A549 (cell line): ENCODE results near the gene GDI2. TPM values are rescaled to one million over a fixed set of nuclear protein-coding genes. Genes with fewer than 3 reads are reported as not detected.
A peak's percentile ranks its signal among the peaks of the same experiment; 100 is the strongest.
"Not testable (repeated sequence)": the region's sequence is repeated elsewhere in the genome, so short reads cannot be mapped to it uniquely, and the experiment has no call there.

Source experiments
- ATAC-seq, 2 experiments: fragments of 200-7000 bp in 1 of 2; fragments of >200 bp in 1 of 2; cut with Nextera tagmentation in 1 of 2; cut with Tn5 transposase in 1 of 2; 3 replicates each; pipeline versions ENCODE4 v1.8.0 to v1.9.1; 2018 to 2020; ENCODE audit warnings: mild to moderate bottlenecking in 1 of 2, moderate library complexity in 1 of 2
- CTCF ChIA-PET: fragments of 300-600 bp; sonication (Branson Sonifier 250); formaldehyde crosslinking; extraction: SDS; loops from one replicate; lab custom pipeline; 2021; ENCODE audit warnings: antibody characterized with exemption, inconsistent platforms; lab: Yijun Ruan, JAX
- POLR2A ChIA-PET: fragments of 350-600 bp; formaldehyde crosslinking; extraction: SDS; loops from one replicate; lab custom pipeline; 2021; ENCODE audit warnings: antibody characterized with exemption, inconsistent platforms; lab: Yijun Ruan, JAX
- DNase-seq, 2 experiments: peaks; one replicate each; pipeline versions ENCODE4 v3.0.0 to v3.0.0-alpha.2; 2011 to 2016; ENCODE audit warnings: low read depth in 1 of 2, low spot score in 1 of 2
- FAIRE-seq: peaks from 2 replicates; lab custom pipeline; 2011; peaks lifted over from hg19 to GRCh38; lab: Jason Lieb, UNC
- H3K27ac ChIP-seq, 2 experiments: fragments of >200 bp; sonication (Bioruptor Twin); formaldehyde crosslinking; 3 replicates each; pipeline ENCODE4 v1.5.1; 2016 to 2017
- H3K4me1 ChIP-seq: fragments of >200 bp; sonication (Bioruptor Twin); formaldehyde crosslinking; 3 replicates; pipeline ENCODE4 v1.6.1; 2016
- H3K4me2 ChIP-seq: fragments of >200 bp; sonication (Bioruptor Twin); formaldehyde crosslinking; 3 replicates; pipeline ENCODE4 v1.6.1; 2016
- H3K4me3 ChIP-seq: fragments of >200 bp; sonication (Bioruptor Twin); formaldehyde crosslinking; 3 replicates; pipeline ENCODE4 v1.5.1; 2016
- H3K9me3 ChIP-seq: fragments of >200 bp; sonication (Bioruptor Twin); formaldehyde crosslinking; 3 replicates; pipeline ENCODE4 v1.6.1; 2016
- BHLHE40 ChIP-seq: IDR thresholded peaks from 2 replicates; pipeline ENCODE4 v1.6.1; 2012; ENCODE audit warnings: low read depth, low read length, inconsistent platforms
- CBX2 ChIP-seq: fragments of 200-600 bp; sonication (generic); IDR thresholded peaks from 2 replicates; pipeline ENCODE4 v1.6.1; 2016; ENCODE audit warnings: low read depth, mild to moderate bottlenecking, borderline replicate concordance
- CEBPB ChIP-seq, 2 experiments: fragments of >200 bp in 1 of 2; sonication (Bioruptor Twin) in 1 of 2; formaldehyde crosslinking in 1 of 2; IDR thresholded peaks; 2 replicates each; pipeline ENCODE4 v1.6.1; 2012 to 2016
- CHD2 ChIP-seq: fragments of 150-350 bp; IDR thresholded peaks from 2 replicates; pipeline ENCODE4 v1.6.1; 2014; ENCODE audit warnings: low read length; ENCODE audit not compliant: partially characterized antibody
- CHD4 ChIP-seq: fragments of 200-600 bp; sonication (generic); IDR thresholded peaks from 2 replicates; pipeline ENCODE4 v1.6.1; 2016; ENCODE audit warnings: antibody characterized with exemption, mild to moderate bottlenecking, borderline replicate concordance
- EHF ChIP-seq: fragments of 250-450 bp; sonication (Bioruptor Pico); IDR thresholded peaks from 2 replicates; pipeline ENCODE4 v1.5.0; 2020; ENCODE audit warnings: mild to moderate bottlenecking
- EHMT2 ChIP-seq: fragments of 200-600 bp; sonication (generic); IDR thresholded peaks from 2 replicates; pipeline ENCODE4 v1.6.1; 2016; ENCODE audit warnings: antibody characterized with exemption, low read depth, mild to moderate bottlenecking, moderate library complexity
- EP300 ChIP-seq, 2 experiments: fragments of >200 bp; sonication (Bioruptor Twin); formaldehyde crosslinking; IDR thresholded peaks; 2 replicates in 1 of 2; 3 replicates in 1 of 2; pipeline ENCODE4 v1.6.1; 2016 to 2017
- GATA3 ChIP-seq: IDR thresholded peaks from 2 replicates; pipeline ENCODE4 v1.6.1; 2012; ENCODE audit warnings: borderline replicate concordance
- HDAC2 ChIP-seq: fragments of 200-600 bp; sonication (generic); IDR thresholded peaks from 2 replicates; pipeline ENCODE4 v1.6.1; 2016
- HOXA7 ChIP-seq: fragments of 250-450 bp; sonication (Bioruptor Pico); IDR thresholded peaks from 2 replicates; pipeline ENCODE4 v1.5.0; 2020; ENCODE audit warnings: mild to moderate bottlenecking, moderate library complexity
- JUNB ChIP-seq: fragments of >200 bp; sonication (Bioruptor Twin); formaldehyde crosslinking; IDR thresholded peaks from 2 replicates; pipeline ENCODE4 v1.6.1; 2016
- KDM1A ChIP-seq: fragments of 200-600 bp; sonication (generic); IDR thresholded peaks from 2 replicates; pipeline ENCODE4 v1.6.1; 2016; ENCODE audit warnings: low read depth, mild to moderate bottlenecking
- KDM5A ChIP-seq: fragments of 200-600 bp; sonication (generic); IDR thresholded peaks from 2 replicates; pipeline ENCODE4 v1.6.1; 2016; ENCODE audit warnings: antibody characterized with exemption, mild to moderate bottlenecking
- MAFK ChIP-seq: fragments of 450-650 bp; IDR thresholded peaks from 2 replicates; pipeline ENCODE4 v1.6.1; 2014; ENCODE audit not compliant: partially characterized antibody
- NPAS2 ChIP-seq: fragments of 250-450 bp; sonication (Bioruptor Pico); IDR thresholded peaks from 2 replicates; pipeline ENCODE4 v1.8.0; 2022; ENCODE audit warnings: mild to moderate bottlenecking, moderate library complexity, borderline replicate concordance
- SREBF2 ChIP-seq: fragments of 450-650 bp; IDR thresholded peaks from 2 replicates; pipeline ENCODE4 v1.6.1; 2014; ENCODE audit warnings: mild to moderate bottlenecking, moderate library complexity
- ZC3H11A ChIP-seq: fragments of 450-650 bp; IDR thresholded peaks from 2 replicates; pipeline ENCODE4 v1.6.1; 2014; ENCODE audit warnings: antibody characterized with exemption, mild to moderate bottlenecking
- ZFP36 ChIP-seq: fragments of 450-650 bp; IDR thresholded peaks from 2 replicates; pipeline ENCODE4 v1.6.1; 2014; ENCODE audit warnings: borderline replicate concordance; ENCODE audit not compliant: partially characterized antibody
- WGBS: methylation state at CpG from one replicate; pipeline ENCODE4 v1.1.6; 2017; ENCODE audit errors: missing lambda C conversion rate; 5-methylcytosine and 5-hydroxymethylcytosine counted together
- polyA plus RNA-seq, 4 experiments: library from polyadenylated mRNA; depleted of rRNA in 3 of 4; stranded (reverse); fragments of >200 nt; fragmentation: RNase III in 1 of 4; extraction: RNeasy Plus Mini Kit Qiagen cat#74134 plus additional on column Dnase treatment in 1 of 4; gene quantifications; 2 replicates in 3 of 4; 3 replicates in 1 of 4; pipeline ENCODE4 v1.2.3, GENCODE V29; 2011 to 2017
- TF ChIP-seq, protein P1 (sequence below): fragments of 450-650 bp; IDR thresholded peaks from 2 replicates; pipeline ENCODE4 v1.6.1; 2014; ENCODE audit warnings: antibody characterized with exemption
- TF ChIP-seq, protein P2 (sequence below): fragments of 150-350 bp; IDR thresholded peaks from 2 replicates; pipeline ENCODE4 v1.6.1; 2014; ENCODE audit warnings: low read depth, mild to moderate bottlenecking, low read length
- TF ChIP-seq, protein P3 (sequence below): IDR thresholded peaks from 2 replicates; pipeline ENCODE4 v1.6.1; 2012; ENCODE audit warnings: low read depth, borderline replicate concordance
- TF ChIP-seq, protein P4 (sequence below): fragments of 250-450 bp; sonication (Bioruptor Pico); IDR thresholded peaks from 2 replicates; pipeline ENCODE4 v1.5.0; 2020; ENCODE audit warnings: low read depth, mild to moderate bottlenecking, moderate library complexity

The GDI2 gene
- polyA plus RNA-seq, 2 of the 4 experiments (the other 2 are of a cell fraction), result 278 to 304 TPM

DNA sequence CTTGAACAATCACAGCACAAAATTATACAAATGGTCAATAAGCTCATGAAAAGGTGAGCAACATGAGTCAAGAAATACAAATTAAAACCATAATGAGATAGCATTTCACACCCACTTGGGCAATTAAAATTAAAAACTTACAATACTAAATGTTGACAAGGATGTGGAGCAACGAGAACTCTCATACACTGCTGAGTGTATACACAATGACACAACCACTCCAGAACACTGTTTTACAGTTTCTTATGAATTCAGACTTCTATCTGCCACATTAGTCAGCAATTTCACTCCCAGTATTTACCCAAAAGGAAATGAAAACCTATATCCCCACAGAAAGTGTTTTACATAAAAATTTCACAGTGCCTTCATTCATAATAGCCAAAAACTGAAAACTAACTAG lies 31.1 kb downstream of the GDI2 start:
- DNase-seq, result no peak

DNA sequence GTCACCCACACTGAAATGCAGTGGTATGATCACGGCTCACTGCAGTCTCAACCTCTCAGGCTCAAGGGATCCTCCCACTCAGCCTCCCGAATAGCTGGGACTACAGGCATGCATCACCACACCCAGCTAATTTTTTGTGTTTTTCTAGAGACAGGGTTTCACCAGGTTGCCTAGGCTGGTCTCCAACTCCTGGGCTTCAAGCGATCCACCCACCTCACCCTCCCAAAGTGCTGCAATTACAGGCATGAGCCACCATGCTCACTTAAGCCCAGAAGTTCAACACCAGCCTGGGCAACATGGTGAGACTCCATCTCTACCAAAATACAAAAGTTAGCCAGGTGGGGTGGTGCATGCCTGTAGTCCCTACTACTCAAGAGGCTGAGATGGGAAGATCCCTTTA lies 33.5 kb downstream of the GDI2 start:
- TF ChIP-seq SREBF2 (no peak), CHD2 (no peak), CHD4 (no peak), EHMT2 (no peak), EP300 (IDR thresholded peaks at IDR 0.05) (no peak), HDAC2 (no peak), ZC3H11A (no peak)
- TF ChIP-seq, protein P1, sequence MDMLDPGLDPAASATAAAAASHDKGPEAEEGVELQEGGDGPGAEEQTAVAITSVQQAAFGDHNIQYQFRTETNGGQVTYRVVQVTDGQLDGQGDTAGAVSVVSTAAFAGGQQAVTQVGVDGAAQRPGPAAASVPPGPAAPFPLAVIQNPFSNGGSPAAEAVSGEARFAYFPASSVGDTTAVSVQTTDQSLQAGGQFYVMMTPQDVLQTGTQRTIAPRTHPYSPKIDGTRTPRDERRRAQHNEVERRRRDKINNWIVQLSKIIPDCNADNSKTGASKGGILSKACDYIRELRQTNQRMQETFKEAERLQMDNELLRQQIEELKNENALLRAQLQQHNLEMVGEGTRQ, result no peak
- TF ChIP-seq, all 56 proteins: peak for 0
- no peak overlapping the region for H3K4me2 ChIP-seq
- H3K4me3 ChIP-seq, result no peak overlapping the region
- 93% methylated on average over 3 of the region's 3 CpGs for WGBS
- POLR2A ChIA-PET, result no interaction called here
- H3K27ac ChIP-seq, result no peak overlapping the region
- CTCF ChIA-PET, result no interaction called here
- no peaks in the 10 kb centered on the region for H3K4me1 ChIP-seq
- no peak for FAIRE-seq
- ATAC-seq, result peak in 1 of 2 experiments; percentile 64; a peak in 3 of 6 replicates
- no peak for DNase-seq
- H3K9me3 ChIP-seq, result no peaks in the 10 kb centered on the region

More for the DNA sequence above, 31.1 kb downstream of the GDI2 start:
- Histone ChIP-seq H3K4me2 (no peak overlapping the region), H3K4me1 (no peaks in the 10 kb centered on the region), H3K27ac (no peak overlapping the region), H3K4me3 (no peak overlapping the region), H3K9me3 (no peaks in the 10 kb centered on the region)
- TF ChIP-seq, protein P2, sequence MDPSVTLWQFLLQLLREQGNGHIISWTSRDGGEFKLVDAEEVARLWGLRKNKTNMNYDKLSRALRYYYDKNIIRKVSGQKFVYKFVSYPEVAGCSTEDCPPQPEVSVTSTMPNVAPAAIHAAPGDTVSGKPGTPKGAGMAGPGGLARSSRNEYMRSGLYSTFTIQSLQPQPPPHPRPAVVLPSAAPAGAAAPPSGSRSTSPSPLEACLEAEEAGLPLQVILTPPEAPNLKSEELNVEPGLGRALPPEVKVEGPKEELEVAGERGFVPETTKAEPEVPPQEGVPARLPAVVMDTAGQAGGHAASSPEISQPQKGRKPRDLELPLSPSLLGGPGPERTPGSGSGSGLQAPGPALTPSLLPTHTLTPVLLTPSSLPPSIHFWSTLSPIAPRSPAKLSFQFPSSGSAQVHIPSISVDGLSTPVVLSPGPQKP, result no peak
- TF ChIP-seq, protein P3, sequence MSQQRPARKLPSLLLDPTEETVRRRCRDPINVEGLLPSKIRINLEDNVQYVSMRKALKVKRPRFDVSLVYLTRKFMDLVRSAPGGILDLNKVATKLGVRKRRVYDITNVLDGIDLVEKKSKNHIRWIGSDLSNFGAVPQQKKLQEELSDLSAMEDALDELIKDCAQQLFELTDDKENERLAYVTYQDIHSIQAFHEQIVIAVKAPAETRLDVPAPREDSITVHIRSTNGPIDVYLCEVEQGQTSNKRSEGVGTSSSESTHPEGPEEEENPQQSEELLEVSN, result no peak
- no peak for TF ChIP-seq KDM1A
- peak; percentile 2 for TF ChIP-seq ZFP36
- no peak for TF ChIP-seq CBX2
- TF ChIP-seq GATA3, result no peak
- no peak for TF ChIP-seq MAFK
- TF ChIP-seq EHF (CRISPR knock-in tag), result no peak
- CTCF ChIA-PET, result no interaction called here
- WGBS, result 84% methylated on average over 1 of the region's 1 CpG
- ATAC-seq (no peak), FAIRE-seq (no peak)
- POLR2A ChIA-PET, result interaction anchor here (0.6 kb wide), 1 partner anchor 31 kb away, joined by 3 read pairs; the partner anchor contains the start of gene GDI2

DNA sequence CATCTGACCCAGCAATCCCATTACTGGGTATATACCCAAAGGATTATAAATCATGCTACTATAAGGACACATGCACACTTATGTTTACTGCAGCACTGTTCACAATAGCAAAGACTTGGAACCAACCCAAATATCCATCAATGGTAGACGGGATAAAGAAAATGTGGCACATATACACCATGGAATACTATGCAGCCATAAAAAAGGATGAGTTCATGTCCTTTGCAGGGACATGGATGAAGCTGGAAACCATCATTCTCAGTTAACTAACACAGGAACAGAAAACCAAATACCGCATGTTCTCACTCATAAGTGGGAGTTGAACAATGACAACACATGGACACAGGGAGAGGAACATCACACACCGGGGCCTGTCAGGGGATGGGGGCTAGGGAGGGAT lies 35.5 kb downstream of the GDI2 start:
- POLR2A ChIA-PET, H3K4me3 ChIP-seq: not testable (repeated sequence)
- 93% methylated on average over 3 of the region's 3 CpGs for WGBS

DNA sequence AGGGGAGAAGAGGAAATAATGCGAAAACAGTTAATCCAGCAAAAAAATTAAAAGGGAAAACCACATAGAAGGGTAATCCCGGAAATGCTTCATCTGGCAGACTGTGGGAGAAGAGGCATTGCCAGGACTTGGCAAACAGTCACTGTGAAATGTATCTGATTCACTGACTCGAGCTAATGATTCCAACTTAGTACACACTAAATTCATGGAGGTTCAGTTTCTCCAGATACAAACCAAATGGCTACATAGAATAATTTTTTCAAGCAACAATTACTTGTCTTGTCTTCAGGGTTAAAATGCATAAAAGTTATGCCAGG lies 36.4 kb downstream of the GDI2 start:
- TF ChIP-seq EHMT2 (no peak), CEBPB (IDR thresholded peaks at IDR 0.05) (no peak), JUNB (no peak), BHLHE40 (no peak), NPAS2 (CRISPR knock-in tag) (no peak), HOXA7 (CRISPR knock-in tag) (no peak), KDM5A (no peak)
- TF ChIP-seq, protein P4, sequence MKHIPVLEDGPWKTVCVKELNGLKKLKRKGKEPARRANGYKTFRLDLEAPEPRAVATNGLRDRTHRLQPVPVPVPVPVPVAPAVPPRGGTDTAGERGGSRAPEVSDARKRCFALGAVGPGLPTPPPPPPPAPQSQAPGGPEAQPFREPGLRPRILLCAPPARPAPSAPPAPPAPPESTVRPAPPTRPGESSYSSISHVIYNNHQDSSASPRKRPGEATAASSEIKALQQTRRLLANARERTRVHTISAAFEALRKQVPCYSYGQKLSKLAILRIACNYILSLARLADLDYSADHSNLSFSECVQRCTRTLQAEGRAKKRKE, result no peak
- 71% methylated on average over 3 of the region's 3 CpGs for WGBS
- ChIA-PET CTCF (interaction anchor here (1.7 kb wide), 1 partner anchor 13 kb away, joined by 5 read pairs; no protein-coding TSS in a partner anchor), POLR2A (no interaction called here)
- FAIRE-seq (no peak), DNase-seq (no peak), ATAC-seq (no peak)
- H3K4me1 ChIP-seq, result no peaks in the 10 kb centered on the region
- no peaks in the 10 kb centered on the region for H3K9me3 ChIP-seq
- no peak overlapping the region for H3K4me2 ChIP-seq
- no peak overlapping the region for H3K27ac ChIP-seq
- H3K4me3 ChIP-seq, result no peak overlapping the region

More for the DNA sequence above, 35.5 kb downstream of the GDI2 start:
- H3K4me1 ChIP-seq, H3K4me2 ChIP-seq, H3K9me3 ChIP-seq, ATAC-seq, CTCF ChIA-PET, FAIRE-seq, H3K27ac ChIP-seq, DNase-seq: not testable (repeated sequence)
